ENCODE data around the gene RETSAT. TPM values are rescaled to one million over a fixed set of nuclear protein-coding genes. Genes with fewer than 3 reads are reported as not detected.
"Not testable (repeated sequence)": the region's sequence is repeated elsewhere in the genome, so short reads cannot be mapped to it uniquely, and the experiment has no call there.

Gene RETSAT
- total RNA-seq, 1 donor from 2014 or later, result 46.2 TPM

GRCh38 chr2:85380048-85380447, 25.7 kb upstream of the RETSAT start:
- DNase-seq (ENCODE audit: extremely low read depth, low read depth, low spot score), result no peak

- no peak for DNase-seq (ENCODE audit: extremely low read depth, low read depth, low spot score)
Observed at GRCh38 chr2:85378257-85378656, 23.9 kb upstream of the RETSAT start.

- DNase-seq (ENCODE audit: extremely low read depth, low read depth, low spot score), result no peak
Observed at GRCh38 chr2:85377083-85377482, 22.8 kb upstream of the RETSAT start.

GRCh38 chr2:85376291-85377065, 22.1 kb upstream of the RETSAT start:
- DNase-seq (ENCODE audit: extremely low read depth, low read depth, low spot score), result no peak

GRCh38 chr2:85371045-85371444, 16.7 kb upstream of the RETSAT start:
- DNase-seq (ENCODE audit: extremely low read depth, low read depth, low spot score), result no peak

GRCh38 chr2:85369500-85369899, 15.2 kb upstream of the RETSAT start:
- DNase-seq (ENCODE audit: extremely low read depth, low read depth, low spot score), result no peak

- DNase-seq (ENCODE audit: extremely low read depth, low read depth, low spot score), result no peak
Observed at GRCh38 chr2:85368921-85369320, 14.6 kb upstream of the RETSAT start.

GRCh38 chr2:85367180-85367579, 12.9 kb upstream of the RETSAT start:
- no peak for DNase-seq (ENCODE audit: extremely low read depth, low read depth, low spot score)

GRCh38 chr2:85362653-85363387, 8.5 kb upstream of the RETSAT start:
- DNase-seq (ENCODE audit: extremely low read depth, low read depth, low spot score), result not testable (repeated sequence)

GRCh38 chr2:85357736-85358135, 3.4 kb upstream of the RETSAT start:
- DNase-seq (ENCODE audit: extremely low read depth, low read depth, low spot score), result no peak

GRCh38 chr2:85356186-85356585, 1.9 kb upstream of the RETSAT start:
- DNase-seq (ENCODE audit: extremely low read depth, low read depth, low spot score), result no peak

GRCh38 chr2:85355521-85355920, 1.2 kb upstream of the RETSAT start:
- no peak for DNase-seq (ENCODE audit: extremely low read depth, low read depth, low spot score)

- DNase-seq (ENCODE audit: extremely low read depth, low read depth, low spot score), result no peak
Observed at GRCh38 chr2:85355073-85355410, 714 bp upstream of the RETSAT start.

- DNase-seq (ENCODE audit: extremely low read depth, low read depth, low spot score), result no peak
Observed at GRCh38 chr2:85353876-85354285, 447 bp downstream of the RETSAT start.

- no peak for DNase-seq (ENCODE audit: extremely low read depth, low read depth, low spot score)
Observed at GRCh38 chr2:85347599-85347998, 6.7 kb downstream of the RETSAT start.

GRCh38 chr2:85344356-85344954, 9.9 kb downstream of the RETSAT start:
- DNase-seq (ENCODE audit: extremely low read depth, low read depth, low spot score), result no peak

GRCh38 chr2:85343207-85343895, 11.0 kb downstream of the RETSAT start:
- DNase-seq (ENCODE audit: extremely low read depth, low read depth, low spot score), result not testable (repeated sequence)

- no peak for DNase-seq (ENCODE audit: extremely low read depth, low read depth, low spot score)
Observed at GRCh38 chr2:85342156-85342555, 12.2 kb downstream of the RETSAT start.

GRCh38 chr2:85341269-85342029, 12.9 kb downstream of the RETSAT start:
- no peak for DNase-seq (ENCODE audit: extremely low read depth, low read depth, low spot score)

GRCh38 chr2:85340034-85340892, 14.1 kb downstream of the RETSAT start:
- no peak for DNase-seq (ENCODE audit: extremely low read depth, low read depth, low spot score)
